ENCODE data around the gene ERLEC1.
"Not testable (repeated sequence)": the region's sequence is repeated elsewhere in the genome, so short reads cannot be mapped to it uniquely, and the experiment has no call there.

Gene ERLEC1

GRCh38 chr2:53841651-53842050, 54.8 kb downstream of the ERLEC1 start:
- DNase-seq: not testable (repeated sequence)

- no peak for DNase-seq
Observed at GRCh38 chr2:53842891-53843290, 56.0 kb downstream of the ERLEC1 start.

- DNase-seq: no peak
Observed at GRCh38 chr2:53843595-53843994, 56.8 kb downstream of the ERLEC1 start.

- no peak for DNase-seq
Observed at GRCh38 chr2:53848062-53848461, 61.2 kb downstream of the ERLEC1 start.

GRCh38 chr2:53851052-53851757, 64.4 kb downstream of the ERLEC1 start:
- DNase-seq: not testable (repeated sequence)

- no peak for DNase-seq
Observed at GRCh38 chr2:53852532-53852931, 65.7 kb downstream of the ERLEC1 start.

- DNase-seq: no peak
Observed at GRCh38 chr2:53854678-53855077, 67.8 kb downstream of the ERLEC1 start.

- DNase-seq: no peak
Observed at GRCh38 chr2:53856272-53856671, 69.4 kb downstream of the ERLEC1 start.

GRCh38 chr2:53859206-53860181, 72.7 kb downstream of the ERLEC1 start, which contains the start of gene GPR75:
Gene GPR75 (minus strand): TSS chr2:53859967. CDS start chr2:53854756, 5,211 bp downstream.
- no peak for DNase-seq

- no peak for DNase-seq
Observed at GRCh38 chr2:53861824-53862223, 75.0 kb downstream of the ERLEC1 start.

- no peak for DNase-seq
Observed at GRCh38 chr2:53863538-53864227, 76.8 kb downstream of the ERLEC1 start.

GRCh38 chr2:53865264-53865663, 78.4 kb downstream of the ERLEC1 start:
- DNase-seq: no peak

GRCh38 chr2:53865962-53866361, 79.1 kb downstream of the ERLEC1 start:
- no peak for DNase-seq

- no peak for DNase-seq
Observed at GRCh38 chr2:53867169-53867568, 80.3 kb downstream of the ERLEC1 start.

- no peak for DNase-seq
Observed at GRCh38 chr2:53867773-53868172, 80.9 kb downstream of the ERLEC1 start.
